HCT116 (cell line): ENCODE data around the gene SLC30A7. TPM values are rescaled to one million over a fixed set of nuclear protein-coding genes. Genes with fewer than 3 reads are reported as not detected.

Experiments used
- ATAC-seq: fragments of 200-7000 bp; cut with Tn5 transposase; 2 replicates; pipeline ENCODE4 v1.9.1; 2020; ENCODE audit warnings: mild to moderate bottlenecking, moderate library complexity
- BruUV-seq: library from RNA; stranded (reverse); fragments of 400-500 nt; replicated peaks from 2 replicates; lab custom pipeline; 2021; lab: Mats Ljungman, UMichigan
- CTCF ChIA-PET: fragments of 300-600 bp; sonication (Branson Sonifier 250); formaldehyde crosslinking; loops from one replicate; lab custom pipeline; 2021; ENCODE audit warnings: antibody characterized with exemption; lab: Charles Lee
- POLR2A ChIA-PET: fragments of 300-600, 350-600 bp; sonication (Branson Sonifier 250); formaldehyde crosslinking; loops from one replicate; lab custom pipeline; 2021; ENCODE audit warnings: antibody characterized with exemption; lab: Charles Lee
- RAD21 ChIA-PET, 2 experiments: fragments of 300-600 bp; sonication (Branson Sonifier 250); formaldehyde crosslinking; loops; one replicate each; lab custom pipeline; 2023; ENCODE audit warnings: low total read pairs in 2 of 2; ENCODE audit not compliant: uncharacterized antibody in 2 of 2, unreplicated experiment in 2 of 2, low non-redundant PET in 1 of 2; lab: Charles Lee
- DNase-seq: peaks from one replicate; pipeline ENCODE4 v3.0.0-alpha.2; 2010; ENCODE audit warnings: low read depth, low spot score
- H2AFZ ChIP-seq: fragments of 200-600 bp; shearing (Covaris generic), sonication (generic); 2 replicates; pipeline ENCODE4 v1.6.1; 2017; ENCODE audit warnings: low read depth, mixed run types, mixed read lengths, antibody characterized with exemption, low read length; ENCODE audit not compliant: poor library complexity, severe bottlenecking
- H3K27ac ChIP-seq: 2 replicates; pipeline ENCODE4 v1.5.1; 2012; ENCODE audit warnings: low read depth, low read length
- H3K27me3 ChIP-seq: fragments of 200-600 bp; sonication (generic); 2 replicates; pipeline ENCODE4 v1.6.1; 2016; ENCODE audit warnings: mixed run types, low read length, mixed read lengths; ENCODE audit not compliant: insufficient read depth
- H3K36me3 ChIP-seq, 2 experiments: fragments of 200-500 bp in 1 of 2; fragments of 200-600 bp in 1 of 2; sonication (Bioruptor generic) in 1 of 2; sonication (generic) in 1 of 2; 2 replicates each; pipeline versions ENCODE4 v1.5.1 to v1.6.1; 2014 to 2016; ENCODE audit warnings: low read length in 2 of 2, inconsistent platforms in 1 of 2, mixed read lengths in 1 of 2, mixed run types in 1 of 2; ENCODE audit not compliant: insufficient read depth in 2 of 2, control insufficient read depth in 1 of 2
- H3K4me1 ChIP-seq, 2 experiments: fragments of 200-600 bp in 1 of 2; sonication (generic) in 1 of 2; 2 replicates each; pipeline versions ENCODE4 v1.5.1 to v1.6.1; 2012 to 2017; ENCODE audit warnings: low read length in 2 of 2, inconsistent platforms in 1 of 2, mild to moderate bottlenecking in 1 of 2, mixed read lengths in 1 of 2, mixed run types in 1 of 2, moderate library complexity in 1 of 2; ENCODE audit not compliant: insufficient read depth in 2 of 2, control insufficient read depth in 1 of 2
- H3K4me2 ChIP-seq: fragments of 200-600 bp; sonication (generic); 2 replicates; pipeline ENCODE4 v1.6.1; 2017; ENCODE audit warnings: mixed run types, low read length, mixed read lengths
- H3K4me3 ChIP-seq, 2 experiments: fragments of 200-600 bp in 1 of 2; sonication (generic) in 1 of 2; replicated peaks in 1 of 2; 2 replicates each; pipeline ENCODE4 v1.5.1; 2011 to 2016; ENCODE audit warnings: low read length in 2 of 2, control low read depth in 1 of 2, low read depth in 1 of 2, mild to moderate bottlenecking in 1 of 2, mixed read lengths in 1 of 2, mixed run types in 1 of 2
- H3K79me2 ChIP-seq: fragments of 200-600 bp; sonication (generic); 2 replicates; pipeline ENCODE4 v1.6.1; 2017; ENCODE audit warnings: mild to moderate bottlenecking, mixed run types, low read length, moderate library complexity, mixed read lengths; ENCODE audit not compliant: insufficient read depth
- H3K9ac ChIP-seq: fragments of 200-600 bp; sonication (generic); 2 replicates; pipeline ENCODE4 v1.6.1; 2016; ENCODE audit warnings: low read length, mixed read lengths
- H3K9me2 ChIP-seq: fragments of 200-600 bp; sonication (generic), shearing (Covaris generic); 2 replicates; pipeline ENCODE4 v1.6.1; 2017; ENCODE audit warnings: mixed run types, mild to moderate bottlenecking, moderate library complexity; ENCODE audit not compliant: insufficient read depth
- H3K9me3 ChIP-seq, 2 experiments: fragments of 200-500 bp in 1 of 2; fragments of 200-600 bp in 1 of 2; sonication (Bioruptor generic) in 1 of 2; sonication (generic) in 1 of 2; 2 replicates each; pipeline ENCODE4 v1.6.1; 2014 to 2017; ENCODE audit warnings: low read length in 2 of 2, mixed read lengths in 2 of 2, inconsistent platforms in 1 of 2, low read depth in 1 of 2, mild to moderate bottlenecking in 1 of 2, mixed run types in 1 of 2, moderate library complexity in 1 of 2; ENCODE audit not compliant: control insufficient read depth in 1 of 2, insufficient read depth in 1 of 2
- H4K20me1 ChIP-seq: fragments of 200-600 bp; sonication (generic), shearing (Covaris generic); 2 replicates; pipeline ENCODE4 v1.6.1; 2017; ENCODE audit warnings: mixed run types, mild to moderate bottlenecking, moderate library complexity; ENCODE audit not compliant: insufficient read depth
- intact Hi-C: fragments of 100-400 bp; cut with micrococcal nuclease; formaldehyde crosslinking; loops from 2 replicates; pipeline ENCODE4 v1.10.0; 2022
- total RNA-seq: library from RNA; stranded (reverse); gene quantifications from one replicate; pipeline ENCODE4 v1.2.1, GENCODE V29; 2021; ENCODE audit not compliant: unreplicated experiment
- TF ChIP-seq, protein P1 (sequence below): IDR thresholded peaks from 2 replicates; pipeline ENCODE4 v1.6.1; 2012; ENCODE audit warnings: low read depth
- TF ChIP-seq, protein P2 (sequence below): IDR thresholded peaks from 2 replicates; pipeline ENCODE4 v1.6.1; 2011; ENCODE audit warnings: mild to moderate bottlenecking, low read length, moderate library complexity; ENCODE audit not compliant: insufficient replicate concordance; ENCODE audit errors: extremely low read depth

Gene SLC30A7
- total RNA-seq, 1 experiment from 2014 or later = 23.3 TPM

DNA sequence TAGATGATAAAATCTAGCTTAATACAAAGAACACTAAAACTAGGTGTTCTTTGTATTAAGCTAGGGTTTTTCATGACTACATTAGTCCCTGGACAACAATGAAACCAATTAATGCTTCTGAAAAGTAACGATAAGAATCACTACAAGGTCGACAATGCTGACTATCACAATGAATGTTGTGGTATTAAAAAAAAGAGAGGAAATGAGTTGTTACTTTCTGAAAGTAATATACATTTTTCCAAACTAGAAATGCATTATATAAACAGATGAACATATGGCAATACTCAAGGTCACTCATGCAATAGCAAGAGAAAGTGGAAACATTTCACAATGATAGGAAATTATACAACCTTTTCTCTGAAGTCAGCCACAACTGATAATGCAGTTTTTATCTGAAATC is 110.7 kb downstream of the SLC30A7 start:
- Histone ChIP-seq H3K4me2 (no peak overlapping the region), H3K4me1 (peaks cover 0 to 9% of the 10 kb centered on the region in 2 experiments; a peak in 1 of 4 replicates), H3K9ac (no peak overlapping the region), H3K4me3 (no peak overlapping the region), H3K36me3 (peaks cover 2 to 4% of the 10 kb centered on the region in 2 experiments; a peak in 2 of 4 replicates), H3K79me2 (no peaks in the 10 kb centered on the region), H4K20me1 (no peaks in the 10 kb centered on the region), H3K27me3 (no peaks in the 10 kb centered on the region), H2AFZ (no peak overlapping the region), H3K27ac (no peak overlapping the region), H3K9me2 (no peaks in the 10 kb centered on the region), H3K9me3 (no peaks in the 10 kb centered on the region)
- RAD21 ChIA-PET = no interaction called here
- intact Hi-C loops = no loop called here
- CTCF ChIA-PET = no interaction called here
- POLR2A ChIA-PET = no interaction called here
- DNase-seq (no peak), ATAC-seq (no peak)
- TF ChIP-seq, protein P1, sequence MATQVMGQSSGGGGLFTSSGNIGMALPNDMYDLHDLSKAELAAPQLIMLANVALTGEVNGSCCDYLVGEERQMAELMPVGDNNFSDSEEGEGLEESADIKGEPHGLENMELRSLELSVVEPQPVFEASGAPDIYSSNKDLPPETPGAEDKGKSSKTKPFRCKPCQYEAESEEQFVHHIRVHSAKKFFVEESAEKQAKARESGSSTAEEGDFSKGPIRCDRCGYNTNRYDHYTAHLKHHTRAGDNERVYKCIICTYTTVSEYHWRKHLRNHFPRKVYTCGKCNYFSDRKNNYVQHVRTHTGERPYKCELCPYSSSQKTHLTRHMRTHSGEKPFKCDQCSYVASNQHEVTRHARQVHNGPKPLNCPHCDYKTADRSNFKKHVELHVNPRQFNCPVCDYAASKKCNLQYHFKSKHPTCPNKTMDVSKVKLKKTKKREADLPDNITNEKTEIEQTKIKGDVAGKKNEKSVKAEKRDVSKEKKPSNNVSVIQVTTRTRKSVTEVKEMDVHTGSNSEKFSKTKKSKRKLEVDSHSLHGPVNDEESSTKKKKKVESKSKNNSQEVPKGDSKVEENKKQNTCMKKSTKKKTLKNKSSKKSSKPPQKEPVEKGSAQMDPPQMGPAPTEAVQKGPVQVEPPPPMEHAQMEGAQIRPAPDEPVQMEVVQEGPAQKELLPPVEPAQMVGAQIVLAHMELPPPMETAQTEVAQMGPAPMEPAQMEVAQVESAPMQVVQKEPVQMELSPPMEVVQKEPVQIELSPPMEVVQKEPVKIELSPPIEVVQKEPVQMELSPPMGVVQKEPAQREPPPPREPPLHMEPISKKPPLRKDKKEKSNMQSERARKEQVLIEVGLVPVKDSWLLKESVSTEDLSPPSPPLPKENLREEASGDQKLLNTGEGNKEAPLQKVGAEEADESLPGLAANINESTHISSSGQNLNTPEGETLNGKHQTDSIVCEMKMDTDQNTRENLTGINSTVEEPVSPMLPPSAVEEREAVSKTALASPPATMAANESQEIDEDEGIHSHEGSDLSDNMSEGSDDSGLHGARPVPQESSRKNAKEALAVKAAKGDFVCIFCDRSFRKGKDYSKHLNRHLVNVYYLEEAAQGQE = no peak
- TF ChIP-seq, protein P2, sequence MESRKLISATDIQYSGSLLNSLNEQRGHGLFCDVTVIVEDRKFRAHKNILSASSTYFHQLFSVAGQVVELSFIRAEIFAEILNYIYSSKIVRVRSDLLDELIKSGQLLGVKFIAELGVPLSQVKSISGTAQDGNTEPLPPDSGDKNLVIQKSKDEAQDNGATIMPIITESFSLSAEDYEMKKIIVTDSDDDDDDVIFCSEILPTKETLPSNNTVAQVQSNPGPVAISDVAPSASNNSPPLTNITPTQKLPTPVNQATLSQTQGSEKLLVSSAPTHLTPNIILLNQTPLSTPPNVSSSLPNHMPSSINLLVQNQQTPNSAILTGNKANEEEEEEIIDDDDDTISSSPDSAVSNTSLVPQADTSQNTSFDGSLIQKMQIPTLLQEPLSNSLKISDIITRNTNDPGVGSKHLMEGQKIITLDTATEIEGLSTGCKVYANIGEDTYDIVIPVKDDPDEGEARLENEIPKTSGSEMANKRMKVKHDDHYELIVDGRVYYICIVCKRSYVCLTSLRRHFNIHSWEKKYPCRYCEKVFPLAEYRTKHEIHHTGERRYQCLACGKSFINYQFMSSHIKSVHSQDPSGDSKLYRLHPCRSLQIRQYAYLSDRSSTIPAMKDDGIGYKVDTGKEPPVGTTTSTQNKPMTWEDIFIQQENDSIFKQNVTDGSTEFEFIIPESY = no peak
- no TSS peak for BruUV-seq
